Ovary (tissue), 9 donors: ENCODE measurements around the gene ABCA9. TPM values are rescaled to one million over a fixed set of nuclear protein-coding genes. Genes with fewer than 3 reads are reported as not detected.

Experiments
- DNase-seq, 5 donors: peaks; one replicate each; pipeline ENCODE4 v3.0.0-alpha.2; 2019 to 2020
- H3K27ac ChIP-seq, 2 donors: fragments of 200-600 bp; one replicate each; pipeline versions ENCODE4 v1.5.1 to v1.8.0; 2019 to 2022
- H3K27me3 ChIP-seq: fragments of 200-600 bp; one replicate; pipeline ENCODE4 v1.8.0; 2022
- H3K36me3 ChIP-seq: fragments of 200-600 bp; sonication (generic); one replicate; pipeline ENCODE4 v1.5.1; 2019
- H3K4me1 ChIP-seq: one replicate; pipeline ENCODE4 v1.8.1; 2013; ENCODE audit warnings: mild to moderate bottlenecking, moderate library complexity; ENCODE audit not compliant: insufficient read depth
- H3K4me3 ChIP-seq: fragments of 200-600 bp; sonication (generic); one replicate; pipeline ENCODE4 v1.5.1; 2017
- H3K9me3 ChIP-seq, 2 donors: fragments of 200-600 bp in 1 of 2; sonication (generic) in 1 of 2; one replicate each; pipeline versions ENCODE4 v1.5.1 to v1.8.1; 2013 to 2019; ENCODE audit warnings: mild to moderate bottlenecking in 1 of 2, moderate library complexity in 1 of 2
- CTCF ChIP-seq, 3 donors: fragments of 450-650 bp in 2 of 3; fragments of 200-600 bp in 1 of 3; IDR thresholded peaks; one replicate each; pipeline versions ENCODE4 v1.5.1 to v1.8.0; 2016 to 2022; ENCODE audit warnings: antibody characterized with exemption in 3 of 3, mild to moderate bottlenecking in 1 of 3
- EP300 ChIP-seq: sonication (generic); formaldehyde crosslinking; IDR thresholded peaks from one replicate; pipeline ENCODE4 v1.6.1; 2017; ENCODE audit warnings: antibody characterized with exemption
- POLR2A ChIP-seq: fragments of 450-650 bp; IDR thresholded peaks from one replicate; pipeline ENCODE4 v1.6.1; 2017; ENCODE audit warnings: antibody characterized with exemption, mild to moderate bottlenecking, moderate library complexity
- WGBS, 3 donors: extraction: QIAGEN DNeasy Blood & Tissue Kit in 1 of 3; methylation state at CpG; one replicate each; pipeline versions ENCODE4 v1.1.5 to v1.1.7; 2013 to 2017; 5-methylcytosine and 5-hydroxymethylcytosine counted together
- intact Hi-C, 4 donors: fragments of 100-400 bp; cut with DNase I; formaldehyde crosslinking; loops; one replicate each; pipeline versions ENCODE4 v1.11.0 to v1.15.1; 2022 to 2023
- microRNA-seq, 3 donors: library from miRNA; unstranded; fragments of <30 nt; microRNA quantifications; one replicate each; pipeline versions ENCODE4 to v1.2.0, GENCODE V29; 2019 to 2020
- polyA plus RNA-seq, 2 donors: library from polyadenylated mRNA; stranded (reverse); fragments of 200-250 nt in 1 of 2; fragments of 350-450 nt in 1 of 2; fragmentation: Illumina TruSeq in 1 of 2; extraction: RNeasy Lipid Tissue Mini Kit (QIAGEN cat#74804) in 1 of 2; gene quantifications; one replicate each; pipeline ENCODE4 v1.2.3, GENCODE V29; 2013 to 2014
- small RNA-seq: library from RNA; depleted of rRNA; stranded (forward); fragments of <200 nt; gene quantifications from one replicate; pipeline ENCODE3, GENCODE V24; 2016
- total RNA-seq, 7 donors: library from RNA; depleted of rRNA in 2 of 7; stranded (reverse); fragments of >200 nt in 2 of 7; fragmentation: NEBNext Ultra II Directional in 3 of 7; extraction: Animal tissue kit (Norgen Biotek cat#: 25700) in 3 of 7; gene quantifications; one replicate each; pipeline versions ENCODE4 v1.1.0 to v1.2.4, GENCODE V29; 2016 to 2023
- donor health status: DM: no; HTN: no; CAD: no; lungs with moderate emphysema.
- donor health status: DM: no; HTN: no; CAD: no.
- donor health status: Bipolar disorder and iron deficiency.
- donor health status: DM: yes; HTN: yes; CAD: no.
- donor health status: DM: no; HTN: no; CAD: no.
- donor health status: DM: yes; HTN: yes; CAD: no.

Gene ABCA9
- total and polyA plus RNA-seq, 9 donors: 15.0 to 111 (median 26.1) TPM

- Histone ChIP-seq H3K4me1 (no peaks in the 10 kb centered on the region), H3K4me3 (no peak overlapping the region), H3K36me3 (no peaks in the 10 kb centered on the region), H3K27ac (no peak overlapping the region), H3K9me3 (no peaks in the 10 kb centered on the region), H3K27me3 (no peaks in the 10 kb centered on the region)
- intact Hi-C loops: no loop called here
- DNase-seq: no peak
- 63 to 81% (median 78%) methylated on average over 3 of the region's 3 CpGs for WGBS, 3 donors
- TF ChIP-seq EP300: no peak
- TF ChIP-seq CTCF (IDR thresholded peaks at IDR 0.05): no peak
- TF ChIP-seq POLR2A: no peak
Observed at GRCh38 chr17:68939195-68939594, 121.5 kb downstream of the ABCA9 start.

- Histone ChIP-seq H3K27me3 (no peaks in the 10 kb centered on the region), H3K4me3 (no peak overlapping the region), H3K27ac (no peak overlapping the region), H3K4me1 (no peaks in the 10 kb centered on the region), H3K36me3 (no peaks in the 10 kb centered on the region), H3K9me3 (no peaks in the 10 kb centered on the region)
- 83 to 88% (median 87%) methylated on average over 8 of the region's 8 CpGs for WGBS, 3 donors
- no peak for DNase-seq
- intact Hi-C loops: no loop called here
- no peak for TF ChIP-seq POLR2A
- TF ChIP-seq CTCF (IDR thresholded peaks at IDR 0.05): no peak
- TF ChIP-seq EP300: no peak
Observed at GRCh38 chr17:68937890-68938514, 122.7 kb downstream of the ABCA9 start.

GRCh38 chr17:68927516-68927915 lies 133.2 kb downstream of the ABCA9 start:
- H3K9me3 ChIP-seq: no peaks in the 10 kb centered on the region
- no peaks in the 10 kb centered on the region for H3K4me1 ChIP-seq
- H3K27me3 ChIP-seq: no peaks in the 10 kb centered on the region
- DNase-seq: no peak
- TF ChIP-seq POLR2A (no peak), EP300 (no peak), CTCF (IDR thresholded peaks at IDR 0.05) (no peak)
- no peak overlapping the region for H3K4me3 ChIP-seq
- WGBS, 3 donors: 69 to 77% (median 77%) methylated on average over 4 of the region's 4 CpGs
- no peak overlapping the region for H3K27ac ChIP-seq
- intact Hi-C loops: no loop called here
- H3K36me3 ChIP-seq: no peaks in the 10 kb centered on the region

- Histone ChIP-seq H3K27me3 (no peaks in the 10 kb centered on the region), H3K27ac (no peak overlapping the region), H3K9me3 (no peaks in the 10 kb centered on the region), H3K4me1 (no peaks in the 10 kb centered on the region), H3K4me3 (no peak overlapping the region), H3K36me3 (no peaks in the 10 kb centered on the region)
- intact Hi-C loops: no loop called here
- no peak for DNase-seq
- 86 to 89% (median 88%) methylated on average over 9 of the region's 9 CpGs for WGBS, 3 donors
- no peak for TF ChIP-seq CTCF (IDR thresholded peaks at IDR 0.05)
- TF ChIP-seq EP300: no peak
- TF ChIP-seq POLR2A: no peak
Observed at GRCh38 chr17:68924793-68925720, 135.7 kb downstream of the ABCA9 start.

Small RNAs within 50 kb of the gene (microRNA-seq; reads per million reads assigned to microRNA genes)
- gene MIR4524A (0 reads per million in 3 donors), gene MIR4524B (0 reads per million in 3 donors)

Small RNAs within 50 kb of the gene (small RNA-seq; reads per million reads assigned to genes)
- gene MIR4524B: not detected

Other genes starting within 250 kb of the ABCA9 start
- 100 to 1,000 TPM in 4 of 7 donors, 10 to 100 TPM in 3; 84.4 to 218 (median 110) TPM for gene ABCA8, start 105.5 kb downstream of the ABCA9 start, total RNA-seq
- gene ABCA8, start 105.5 kb downstream of the ABCA9 start, polyA plus RNA-seq: 10 to 100 TPM; 69.2 to 78.0 TPM
- gene ABCA6, start 81.0 kb upstream of the ABCA9 start, total RNA-seq: 100 to 1,000 TPM in 2 of 7 donors, 10 to 100 TPM in 5; 28.0 to 249 (median 38.1) TPM
- 10 to 100 TPM; 27.9 to 55.3 TPM for gene ABCA6, start 81.0 kb upstream of the ABCA9 start, polyA plus RNA-seq
- 10 to 100 TPM; 18.8 to 65.7 (median 31.1) TPM for gene ABCA10, start 167.9 kb upstream of the ABCA9 start, total RNA-seq
- 10 to 100 TPM; 34.3 to 34.7 TPM for gene ABCA10, start 167.9 kb upstream of the ABCA9 start, polyA plus RNA-seq